Duodenal mucosa (tissue), 2 donors: ENCODE results near the gene NEK6.

ENCODE experiments used
- H3K27ac ChIP-seq: one replicate; pipeline ENCODE4 v1.7.0; 2013; ENCODE audit warnings: low read depth, low read length
- H3K27me3 ChIP-seq, 2 donors: one replicate each; pipeline ENCODE4 v1.7.0; 2013; ENCODE audit warnings: low read length in 2 of 2, control low read depth in 1 of 2; ENCODE audit not compliant: insufficient read depth in 2 of 2, control insufficient read depth in 1 of 2
- H3K36me3 ChIP-seq, 2 donors: one replicate each; pipeline ENCODE4 v1.7.0; 2013; ENCODE audit warnings: low read length in 2 of 2, control low read depth in 1 of 2; ENCODE audit not compliant: insufficient read depth in 2 of 2, control insufficient read depth in 1 of 2
- H3K4me1 ChIP-seq, 2 donors: one replicate each; pipeline ENCODE4 v1.7.0; 2013; ENCODE audit warnings: low read length in 2 of 2, control low read depth in 1 of 2; ENCODE audit not compliant: insufficient read depth in 2 of 2, control insufficient read depth in 1 of 2
- H3K4me3 ChIP-seq, 2 donors: one replicate each; pipeline ENCODE4 v1.7.0; 2013; ENCODE audit warnings: low read length in 2 of 2, low read depth in 1 of 2
- H3K9ac ChIP-seq, 2 donors: one replicate each; pipeline ENCODE4 v1.7.0; 2013; ENCODE audit warnings: low read length in 2 of 2, low read depth in 1 of 2
- H3K9me3 ChIP-seq, 2 donors: one replicate each; pipeline ENCODE4 v1.7.0; 2013; ENCODE audit warnings: low read length in 2 of 2, control low read depth in 1 of 2; ENCODE audit not compliant: control insufficient read depth in 1 of 2

The NEK6 gene

DNA sequence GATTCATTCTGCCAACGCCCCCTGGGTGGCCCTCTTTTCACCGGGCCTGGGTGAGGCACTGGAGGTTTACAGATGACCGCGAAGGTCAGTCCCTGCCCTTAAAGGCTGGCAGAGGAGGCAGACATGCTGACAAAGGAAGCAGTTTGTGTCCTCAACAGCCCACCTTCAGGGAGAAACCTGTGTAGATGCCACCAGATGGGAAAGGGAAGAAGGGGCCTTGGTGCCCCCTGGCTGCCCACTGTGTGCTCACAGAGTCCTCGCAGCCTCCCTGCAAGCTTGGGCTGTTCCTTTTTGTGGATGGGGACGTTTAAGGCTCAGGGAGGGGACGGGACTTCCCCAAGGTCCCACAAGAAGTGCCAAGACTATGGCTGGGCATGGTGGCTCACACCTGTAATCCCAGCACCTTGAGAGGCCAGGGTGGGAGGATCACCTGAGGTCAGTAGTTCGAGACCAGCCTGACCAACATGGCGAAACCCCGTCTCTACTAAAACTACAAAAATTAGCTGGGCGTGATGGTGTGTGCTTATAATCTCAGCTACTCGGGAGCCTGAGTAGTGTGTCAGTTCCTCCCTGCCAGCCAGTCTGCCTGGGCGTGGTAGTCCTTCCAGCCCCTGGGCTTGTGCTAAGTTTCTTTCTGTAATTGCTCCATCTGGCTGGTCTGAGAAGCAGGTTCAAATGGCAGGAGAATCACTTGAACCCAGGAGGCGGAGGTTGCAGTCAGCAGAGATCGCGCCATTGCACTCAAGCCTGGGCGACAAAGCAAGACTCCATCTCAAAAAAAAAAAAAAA lies 36.2 kb downstream of the NEK6 start:
- Histone ChIP-seq H3K36me3 (peaks cover 0 to 12% of the 10 kb centered on the region in 2 donors), H3K9ac (no peak overlapping the region), H3K9me3 (no peaks in the 10 kb centered on the region), H3K4me3 (no peak overlapping the region), H3K4me1 (peaks cover 56 to 66% of the 10 kb centered on the region in 2 donors), H3K27ac (no peak overlapping the region), H3K27me3 (no peaks in the 10 kb centered on the region)

DNA sequence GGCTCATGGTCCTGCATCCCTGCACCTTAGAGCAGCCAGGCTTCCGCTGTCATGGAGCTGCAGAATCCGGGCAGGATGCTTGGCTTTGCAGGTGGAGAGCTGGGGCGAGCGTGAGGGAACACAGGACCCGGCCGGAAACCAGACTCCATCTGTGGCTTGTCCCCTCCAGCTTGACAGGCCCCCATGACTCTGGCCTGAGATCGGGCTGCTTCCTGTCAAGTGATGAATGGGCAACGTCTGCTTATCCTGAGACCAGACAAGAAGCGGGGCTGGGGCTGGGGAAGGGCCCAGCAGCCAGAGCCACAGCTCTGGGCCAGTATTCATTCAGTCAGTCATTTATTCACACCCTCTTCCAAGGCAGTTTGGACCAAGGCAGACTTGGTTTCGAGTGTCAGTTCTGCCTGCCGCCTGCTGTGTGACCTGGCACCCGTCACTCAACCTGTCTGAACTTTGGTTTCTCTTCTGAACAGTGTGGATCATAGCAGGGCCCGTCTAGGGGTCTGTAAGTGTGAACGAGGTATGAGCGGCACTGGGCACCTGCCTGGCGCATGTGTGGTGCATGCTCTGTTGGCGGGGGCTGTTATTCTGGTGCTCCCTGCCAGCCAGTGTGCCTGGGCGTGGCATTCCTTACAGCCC lies 37.5 kb downstream of the NEK6 start:
- Histone ChIP-seq H3K36me3 (peaks cover 0 to 12% of the 10 kb centered on the region in 2 donors), H3K4me3 (no peak overlapping the region), H3K9ac (no peak overlapping the region), H3K27ac (no peak overlapping the region), H3K4me1 (peaks cover 55 to 64% of the 10 kb centered on the region in 2 donors), H3K27me3 (no peaks in the 10 kb centered on the region), H3K9me3 (no peaks in the 10 kb centered on the region)

DNA sequence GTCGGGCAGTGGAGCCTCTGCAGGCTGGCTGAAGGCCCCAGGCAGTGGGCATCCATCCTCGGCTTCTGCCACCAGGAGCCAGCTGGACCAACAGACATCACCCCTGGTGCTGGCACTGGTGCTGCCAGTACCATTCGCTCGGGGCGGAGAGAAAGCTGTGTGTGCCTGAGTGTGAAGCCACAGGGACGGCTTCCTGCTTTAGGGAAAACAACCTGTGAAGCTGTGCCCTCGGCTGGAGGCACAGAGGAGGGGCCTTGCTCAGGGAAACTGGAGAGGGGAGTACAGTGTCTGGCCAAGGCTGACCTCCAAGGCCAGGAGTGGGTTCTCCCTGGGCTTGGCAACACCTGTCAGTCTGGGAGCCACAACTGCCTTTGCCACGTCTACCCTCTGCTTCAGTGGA lies 38.3 kb downstream of the NEK6 start:
- peaks cover 47 to 59% of the 10 kb centered on the region in 2 donors for H3K4me1 ChIP-seq
- H3K9ac ChIP-seq = no peak overlapping the region
- no peaks in the 10 kb centered on the region for H3K9me3 ChIP-seq
- no peak overlapping the region for H3K4me3 ChIP-seq
- H3K36me3 ChIP-seq = peaks cover 0 to 12% of the 10 kb centered on the region in 2 donors
- no peak overlapping the region for H3K27ac ChIP-seq
- no peaks in the 10 kb centered on the region for H3K27me3 ChIP-seq

DNA sequence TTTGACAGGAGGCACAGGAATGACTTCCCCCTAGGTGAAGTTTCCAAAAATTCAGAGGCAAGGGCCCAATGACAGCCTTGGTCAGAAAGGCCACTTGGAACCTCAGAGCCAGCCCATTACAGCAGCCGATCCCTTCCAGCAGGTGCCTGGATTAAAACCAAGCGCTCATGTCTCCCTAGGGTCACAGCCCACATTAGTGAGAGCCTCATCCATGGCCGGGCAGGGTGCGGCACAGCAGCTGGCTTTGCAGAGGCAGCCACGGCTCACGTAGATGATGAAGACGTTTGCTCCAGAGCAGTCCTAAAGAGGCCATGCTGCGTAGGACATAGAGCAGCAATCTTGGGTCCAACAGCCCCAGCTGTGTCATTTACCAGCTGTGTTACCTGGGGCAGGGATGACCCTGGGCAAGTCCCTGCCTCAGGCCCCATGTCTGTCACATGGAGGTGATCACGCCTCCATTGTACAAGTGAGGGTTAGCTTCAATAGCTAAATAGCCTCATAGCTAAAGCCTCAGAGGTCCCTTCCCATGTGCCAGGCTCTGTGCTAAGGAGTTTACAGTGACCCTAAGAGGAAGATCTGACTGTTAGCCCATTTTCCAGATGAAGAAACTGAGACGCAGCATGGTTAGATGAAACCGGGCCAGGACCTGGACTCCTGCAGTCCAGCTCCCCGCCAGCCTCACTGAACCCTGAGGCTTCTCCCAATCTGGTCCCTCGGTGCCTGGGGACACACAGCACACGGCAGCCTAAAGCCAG lies 39.2 kb downstream of the NEK6 start:
- no peaks in the 10 kb centered on the region for H3K27me3 ChIP-seq
- no peak overlapping the region for H3K9ac ChIP-seq
- peaks cover 5 to 17% of the 10 kb centered on the region in 2 donors for H3K36me3 ChIP-seq
- H3K4me1 ChIP-seq = peaks cover 41 to 50% of the 10 kb centered on the region in 2 donors
- H3K4me3 ChIP-seq = no peak overlapping the region
- no peak overlapping the region for H3K27ac ChIP-seq
- no peaks in the 10 kb centered on the region for H3K9me3 ChIP-seq

DNA sequence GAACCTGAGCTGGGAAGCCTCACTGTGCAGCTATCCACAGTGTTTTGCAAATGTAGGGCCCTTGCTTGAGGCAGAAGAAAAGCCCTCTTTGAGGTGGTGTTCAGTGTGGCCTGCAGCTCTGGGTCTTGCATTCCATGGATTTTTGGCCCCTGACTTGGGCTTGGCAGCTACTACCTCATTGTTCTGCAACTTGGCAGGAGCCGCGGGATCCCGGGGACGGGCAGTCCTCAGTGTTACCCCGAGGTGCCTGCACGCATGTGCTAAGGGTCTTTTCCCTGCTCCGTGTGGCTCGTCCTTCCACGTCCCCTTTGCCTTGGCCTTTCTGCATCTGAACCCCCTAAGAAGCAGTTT lies 39.8 kb downstream of the NEK6 start:
- H3K9ac ChIP-seq = no peak overlapping the region
- H3K36me3 ChIP-seq = peaks cover 7 to 22% of the 10 kb centered on the region in 2 donors
- no peak overlapping the region for H3K27ac ChIP-seq
- H3K9me3 ChIP-seq = no peaks in the 10 kb centered on the region
- H3K4me1 ChIP-seq = peaks cover 37 to 45% of the 10 kb centered on the region in 2 donors
- H3K4me3 ChIP-seq = no peak overlapping the region
- no peaks in the 10 kb centered on the region for H3K27me3 ChIP-seq

DNA sequence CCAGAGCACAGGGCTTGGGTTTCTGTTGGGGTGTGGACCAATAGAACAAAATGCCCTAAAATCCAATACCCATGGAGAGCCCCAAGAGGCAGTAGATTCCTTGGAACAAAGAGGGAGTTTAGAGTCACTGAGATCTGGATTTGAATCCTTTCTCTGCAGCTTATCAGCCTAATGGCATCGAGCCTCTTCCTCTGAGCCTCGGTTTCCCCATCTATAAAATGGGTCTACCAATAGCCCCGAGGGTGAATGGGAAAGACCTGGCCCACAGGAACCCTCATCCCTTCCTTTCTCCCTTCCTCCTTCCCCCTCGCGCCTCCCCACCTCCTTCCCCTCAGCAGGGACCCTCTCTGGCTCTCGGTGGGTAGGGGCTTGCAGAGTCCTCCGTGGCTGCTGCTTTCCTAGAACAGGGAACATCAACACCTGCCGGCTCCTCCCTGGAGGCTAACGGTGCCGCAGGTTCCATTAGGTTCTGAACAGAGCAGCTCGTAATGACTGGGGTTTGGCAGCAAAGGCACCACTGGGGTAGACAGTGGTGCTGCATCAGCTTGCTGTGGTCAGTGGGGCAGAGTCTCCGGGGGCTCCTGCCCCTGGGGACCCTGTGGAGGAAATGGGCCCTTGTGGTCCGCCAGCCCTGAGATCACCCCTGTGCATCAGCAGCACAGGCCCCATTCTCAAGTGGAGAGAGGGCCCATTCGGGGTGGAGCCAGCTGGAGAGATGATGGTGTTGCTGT lies 40.3 kb downstream of the NEK6 start:
- no peak overlapping the region for H3K27ac ChIP-seq
- no peak overlapping the region for H3K4me3 ChIP-seq

DNA sequence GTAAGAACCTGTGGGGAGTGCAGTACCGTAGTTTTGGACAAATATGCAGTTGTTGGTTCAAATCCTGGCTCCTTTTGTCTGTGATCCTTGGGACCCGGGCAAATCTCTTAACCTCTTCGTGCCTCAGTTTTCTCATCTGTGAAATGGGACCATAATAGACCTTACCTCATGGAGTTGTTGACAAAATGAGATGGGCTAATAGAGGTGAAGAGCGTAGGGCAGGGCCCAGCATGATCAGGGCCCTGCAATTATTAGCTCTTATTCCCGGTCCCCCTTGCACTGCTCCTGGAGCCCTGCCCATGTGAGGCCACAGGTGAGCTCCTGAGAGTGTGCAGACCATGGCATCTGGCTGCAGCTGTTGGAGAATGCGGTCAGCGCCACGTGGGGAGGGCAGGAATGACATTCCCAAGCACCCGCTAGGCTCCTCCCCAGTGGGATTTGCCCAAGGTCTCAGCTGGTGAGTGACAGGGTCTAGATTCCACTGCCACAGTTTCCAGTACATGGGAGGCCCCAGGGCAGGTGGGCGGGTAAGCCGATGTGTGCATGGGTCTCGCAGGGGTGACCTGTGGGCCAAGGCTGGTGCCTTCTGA lies 41.0 kb downstream of the NEK6 start:
- H3K27ac ChIP-seq = no peak overlapping the region
- H3K36me3 ChIP-seq = peaks cover 7 to 34% of the 10 kb centered on the region in 2 donors
- no peaks in the 10 kb centered on the region for H3K27me3 ChIP-seq
- no peak overlapping the region for H3K9ac ChIP-seq
- H3K9me3 ChIP-seq = no peaks in the 10 kb centered on the region
- peaks cover 25 to 33% of the 10 kb centered on the region in 2 donors for H3K4me1 ChIP-seq
- no peak overlapping the region for H3K4me3 ChIP-seq

More for the DNA sequence above, 40.3 kb downstream of the NEK6 start:
- Histone ChIP-seq H3K9me3 (no peaks in the 10 kb centered on the region), H3K9ac (no peak overlapping the region), H3K27me3 (no peaks in the 10 kb centered on the region), H3K4me1 (peaks cover 32 to 39% of the 10 kb centered on the region in 2 donors), H3K36me3 (peaks cover 7 to 27% of the 10 kb centered on the region in 2 donors)

DNA sequence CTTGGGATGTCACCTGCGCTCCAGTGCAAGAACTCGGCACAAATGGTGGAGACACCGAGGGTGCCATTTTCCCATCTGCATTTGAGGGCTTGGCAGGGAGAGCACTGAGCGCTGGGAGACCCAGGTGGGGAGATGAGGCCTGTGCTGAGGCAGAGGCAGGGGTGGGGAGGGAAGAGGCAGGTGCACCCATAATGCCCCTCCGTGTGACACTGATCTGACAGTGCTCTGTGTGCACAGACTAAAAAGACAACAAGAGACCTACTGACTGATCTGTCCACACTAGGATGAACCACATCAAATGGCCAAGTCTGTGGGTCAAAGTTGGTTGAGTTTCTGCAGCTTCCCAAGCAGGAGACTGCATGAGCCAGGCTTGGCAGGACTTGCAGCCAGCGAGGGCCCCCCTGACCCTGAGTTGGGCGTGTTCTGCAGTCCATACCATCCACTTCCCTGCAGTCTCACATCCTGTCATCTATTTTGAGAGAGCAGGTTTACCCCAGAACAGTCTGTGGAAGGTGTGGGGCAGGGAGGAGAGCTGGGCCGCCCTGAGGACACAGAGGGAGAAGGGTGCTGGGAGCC lies 41.9 kb downstream of the NEK6 start:
- Histone ChIP-seq H3K36me3 (peaks cover 10 to 38% of the 10 kb centered on the region in 2 donors), H3K9me3 (no peaks in the 10 kb centered on the region), H3K9ac (no peak overlapping the region), H3K27me3 (no peaks in the 10 kb centered on the region), H3K27ac (no peak overlapping the region), H3K4me1 (peaks cover 23 to 27% of the 10 kb centered on the region in 2 donors), H3K4me3 (no peak overlapping the region)

DNA sequence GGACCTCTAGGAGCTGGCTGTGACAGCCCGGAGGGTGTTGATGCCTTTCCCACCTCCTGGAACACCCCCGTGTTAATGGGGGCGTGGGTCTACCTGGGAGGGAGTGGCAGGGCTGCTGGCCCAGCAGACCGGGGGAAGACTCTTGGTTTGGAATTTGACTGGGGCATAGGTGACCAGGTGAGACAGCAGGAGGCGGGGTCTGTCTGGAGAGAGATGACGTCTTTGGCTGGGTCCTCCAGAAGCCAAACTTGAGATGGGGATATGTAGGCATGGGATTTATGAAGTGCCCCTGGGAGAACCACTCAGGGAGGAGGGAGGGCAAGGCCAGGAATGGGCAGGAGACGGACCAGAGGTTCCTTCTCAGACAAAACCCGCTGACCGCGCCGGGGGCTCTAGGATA lies 42.6 kb downstream of the NEK6 start:
- no peaks in the 10 kb centered on the region for H3K27me3 ChIP-seq
- H3K4me3 ChIP-seq = no peak overlapping the region
- peaks cover 18 to 19% of the 10 kb centered on the region in 2 donors for H3K4me1 ChIP-seq
- no peak overlapping the region for H3K27ac ChIP-seq
- no peaks in the 10 kb centered on the region for H3K9me3 ChIP-seq
- peaks cover 14 to 35% of the 10 kb centered on the region in 2 donors for H3K36me3 ChIP-seq
- no peak overlapping the region for H3K9ac ChIP-seq
